Brain microvascular endothelial cell (primary cell): ENCODE data around the gene NLRP9.
A peak's percentile ranks its signal among the peaks of the same experiment; 100 is the strongest.

ENCODE experiments used
- DNase-seq: peaks from one replicate; pipeline ENCODE4 v3.0.0-alpha.2; 2020
- H3K27ac ChIP-seq: fragments of 250-450 bp; sonication (Bioruptor Pico); 2 replicates; pipeline ENCODE4 v1.5.1; 2020; ENCODE audit warnings: mild to moderate bottlenecking, moderate library complexity
- H3K27me3 ChIP-seq: fragments of 250-450 bp; sonication (Bioruptor Pico); replicated peaks from 2 replicates; pipeline ENCODE4 v1.5.1; 2020; ENCODE audit warnings: mild to moderate bottlenecking
- H3K36me3 ChIP-seq: fragments of 250-450 bp; sonication (Bioruptor Pico); replicated peaks from 2 replicates; pipeline ENCODE4 v1.5.1; 2020; ENCODE audit warnings: mild to moderate bottlenecking
- H3K4me3 ChIP-seq: 2 replicates; pipeline ENCODE4 v1.5.1; 2011; ENCODE audit warnings: low read depth, mild to moderate bottlenecking, control low read depth, low read length, moderate library complexity
- in situ Hi-C: cut with HindIII; loops from 2 replicates; pipeline ENCODE4 v1.10.0; 2017; ENCODE audit warnings: low sequenced_read_pairs, low pct_ligation_motif_present
- TF ChIP-seq, protein P1 (sequence below): IDR thresholded peaks from 2 replicates; pipeline ENCODE4 v1.5.1; 2011; ENCODE audit warnings: low read depth, mild to moderate bottlenecking, moderate library complexity, low read length, control low read depth, inconsistent platforms; ENCODE audit errors: missing control alignments

The NLRP9 gene

DNA sequence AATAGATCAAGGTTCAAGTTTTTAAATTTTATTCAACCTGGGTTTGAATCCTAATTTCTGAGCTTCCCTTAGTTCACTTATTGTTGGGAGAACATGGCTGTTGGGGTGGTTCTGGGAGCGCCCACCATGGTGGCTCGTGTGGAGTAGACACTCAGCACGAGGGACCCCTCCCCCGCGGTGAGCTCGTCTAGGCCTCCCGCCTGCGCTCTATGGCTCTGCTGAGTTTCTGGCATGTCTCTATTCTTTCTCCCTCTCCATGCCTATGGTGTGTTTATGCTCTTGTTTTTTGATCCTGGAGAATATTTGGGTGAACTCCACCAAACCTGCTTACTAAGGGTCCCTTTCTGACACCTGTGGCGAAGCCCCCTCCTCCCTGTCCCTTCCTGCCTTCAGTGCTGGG is 64.7 kb downstream of the NLRP9 start:
- Histone ChIP-seq H3K36me3 (peaks cover 38% of the 10 kb centered on the region), H3K4me3 (no peak overlapping the region), H3K27ac (no peak overlapping the region), H3K27me3 (no peaks in the 10 kb centered on the region)
- TF ChIP-seq, protein P1, sequence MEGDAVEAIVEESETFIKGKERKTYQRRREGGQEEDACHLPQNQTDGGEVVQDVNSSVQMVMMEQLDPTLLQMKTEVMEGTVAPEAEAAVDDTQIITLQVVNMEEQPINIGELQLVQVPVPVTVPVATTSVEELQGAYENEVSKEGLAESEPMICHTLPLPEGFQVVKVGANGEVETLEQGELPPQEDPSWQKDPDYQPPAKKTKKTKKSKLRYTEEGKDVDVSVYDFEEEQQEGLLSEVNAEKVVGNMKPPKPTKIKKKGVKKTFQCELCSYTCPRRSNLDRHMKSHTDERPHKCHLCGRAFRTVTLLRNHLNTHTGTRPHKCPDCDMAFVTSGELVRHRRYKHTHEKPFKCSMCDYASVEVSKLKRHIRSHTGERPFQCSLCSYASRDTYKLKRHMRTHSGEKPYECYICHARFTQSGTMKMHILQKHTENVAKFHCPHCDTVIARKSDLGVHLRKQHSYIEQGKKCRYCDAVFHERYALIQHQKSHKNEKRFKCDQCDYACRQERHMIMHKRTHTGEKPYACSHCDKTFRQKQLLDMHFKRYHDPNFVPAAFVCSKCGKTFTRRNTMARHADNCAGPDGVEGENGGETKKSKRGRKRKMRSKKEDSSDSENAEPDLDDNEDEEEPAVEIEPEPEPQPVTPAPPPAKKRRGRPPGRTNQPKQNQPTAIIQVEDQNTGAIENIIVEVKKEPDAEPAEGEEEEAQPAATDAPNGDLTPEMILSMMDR: no peak
- in situ Hi-C loops: no loop called here
- no peak for DNase-seq

DNA sequence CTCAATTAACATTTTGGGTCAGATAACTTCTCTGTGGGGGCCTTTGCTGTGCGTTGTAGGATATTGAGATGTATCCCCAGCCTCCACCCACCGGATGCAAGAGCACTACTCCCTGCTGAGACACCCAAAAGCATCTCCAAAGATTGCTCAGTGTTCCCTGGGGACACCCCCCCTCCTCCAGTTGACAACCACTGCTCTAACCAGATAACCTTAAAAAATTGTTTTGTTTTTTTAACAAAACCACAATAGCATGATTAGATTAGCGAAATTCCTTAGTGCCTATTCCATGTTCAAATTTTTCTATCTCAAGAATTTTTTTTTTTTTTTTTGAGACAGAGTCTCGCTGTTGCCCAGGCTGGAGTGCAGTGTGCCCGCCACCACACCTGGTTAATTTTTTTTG is 65.8 kb downstream of the NLRP9 start:
- Histone ChIP-seq H3K4me3 (no peak overlapping the region), H3K27ac (no peak overlapping the region), H3K27me3 (no peaks in the 10 kb centered on the region), H3K36me3 (peaks cover 43% of the 10 kb centered on the region)
- in situ Hi-C loops: no loop called here
- TF ChIP-seq, protein P1: no peak
- DNase-seq: peak; percentile 80

DNA sequence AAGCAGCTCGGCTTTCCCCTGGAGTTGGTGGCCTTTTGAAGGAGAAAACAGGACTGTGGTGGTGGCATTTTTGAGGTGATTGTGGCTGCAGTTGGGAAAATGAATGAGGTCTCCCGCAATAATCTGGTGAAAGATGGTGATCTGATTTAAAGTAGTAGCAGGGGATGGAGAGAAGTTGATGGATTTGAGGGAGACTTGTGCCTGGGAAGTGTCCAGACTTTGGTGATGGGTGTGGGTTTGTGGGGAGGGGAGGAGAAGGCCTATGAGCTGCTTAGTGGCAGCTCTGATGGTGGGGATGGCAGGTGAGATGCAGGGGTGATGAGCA is 67.2 kb downstream of the NLRP9 start:
- H3K27ac ChIP-seq: no peak overlapping the region
- H3K4me3 ChIP-seq: no peak overlapping the region
- in situ Hi-C loops: no loop called here
- TF ChIP-seq, protein P1: no peak
- peaks cover 51% of the 10 kb centered on the region for H3K36me3 ChIP-seq
- DNase-seq: no peak
- H3K27me3 ChIP-seq: no peaks in the 10 kb centered on the region

DNA sequence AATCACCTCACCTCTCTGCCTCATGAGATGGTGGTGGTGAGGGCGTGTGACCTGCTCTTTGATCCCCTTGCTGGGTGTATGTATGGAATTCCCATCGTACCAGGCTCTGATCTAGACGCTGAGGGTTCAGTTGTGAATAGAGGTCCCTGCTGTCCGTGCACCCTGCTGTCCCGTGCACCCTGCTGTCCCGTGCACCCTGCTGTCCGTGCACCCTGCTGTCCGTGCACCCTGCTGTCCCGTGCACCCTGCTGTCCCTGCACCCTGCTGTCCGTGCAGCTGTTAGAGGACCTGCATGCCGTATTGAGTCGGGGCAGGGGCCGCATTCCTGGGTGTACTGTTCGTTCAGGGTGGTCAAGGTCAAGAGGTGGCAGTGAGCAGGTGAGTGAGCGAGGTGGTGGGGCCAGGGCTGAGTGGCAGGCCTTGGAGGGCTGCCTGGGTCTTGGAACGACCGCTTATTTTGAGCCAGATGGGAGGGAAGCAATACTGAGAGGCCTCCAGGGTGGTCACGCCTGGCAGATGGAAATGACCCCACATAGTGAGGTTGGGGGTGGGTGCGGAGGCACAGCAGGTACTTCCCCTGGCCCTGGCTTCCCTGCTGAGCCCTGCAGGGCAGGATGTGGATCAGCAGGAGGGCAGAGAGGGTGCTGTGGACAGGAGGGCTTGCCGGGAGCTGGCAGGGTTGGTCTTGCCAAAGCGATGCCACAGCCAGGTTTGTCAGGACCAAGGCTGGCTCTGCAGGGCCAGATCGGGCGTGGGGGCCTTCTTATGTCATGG is 67.7 kb downstream of the NLRP9 start:
- in situ Hi-C loops: no loop called here
- TF ChIP-seq, protein P1: no peak
- no peak for DNase-seq
- Histone ChIP-seq H3K36me3 (peaks cover 56% of the 10 kb centered on the region), H3K27ac (no peak overlapping the region), H3K27me3 (no peaks in the 10 kb centered on the region), H3K4me3 (no peak overlapping the region)

DNA sequence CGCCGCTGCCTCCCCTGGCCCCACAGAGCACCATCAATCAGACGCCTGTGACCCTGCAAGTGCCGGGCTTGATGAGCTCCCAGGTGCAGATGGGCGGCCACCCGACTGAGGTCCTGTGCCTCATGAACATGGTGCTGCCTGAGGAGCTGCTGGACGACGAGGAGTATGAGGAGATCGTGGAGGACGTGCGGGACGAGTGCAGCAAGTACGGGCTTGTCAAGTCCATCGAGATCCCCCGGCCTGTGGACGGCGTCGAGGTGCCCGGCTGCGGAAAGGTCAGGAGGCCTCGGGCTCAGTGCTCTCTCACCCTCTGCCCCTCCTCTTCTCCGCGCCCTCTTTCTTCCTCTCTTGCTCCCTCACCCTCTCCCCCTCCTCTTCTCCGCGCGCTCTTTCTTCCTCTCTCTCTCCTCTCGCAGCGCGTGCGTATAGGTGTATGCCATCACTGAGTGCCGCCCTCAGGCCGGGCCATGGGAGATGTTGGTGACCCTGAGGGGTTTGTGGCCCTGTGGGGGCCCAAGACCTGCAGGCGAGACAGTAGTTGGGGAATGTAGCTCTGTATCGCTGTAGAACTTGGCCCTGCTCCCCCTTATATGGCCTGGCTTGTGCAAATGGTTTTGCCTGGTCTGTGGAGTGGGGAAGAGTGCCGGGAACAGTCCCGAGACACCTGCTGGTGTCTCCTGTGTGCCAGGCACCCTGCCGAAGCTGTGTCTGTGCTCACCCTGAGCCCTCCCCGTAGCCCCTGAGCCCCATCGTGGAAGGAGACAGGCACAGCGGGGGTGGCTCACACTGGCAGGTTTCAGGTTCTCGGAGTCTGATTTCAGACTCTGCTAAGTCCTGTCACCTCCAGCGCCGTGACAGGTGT is 68.6 kb downstream of the NLRP9 start:
- Histone ChIP-seq H3K4me3 (no peak overlapping the region), H3K27me3 (no peaks in the 10 kb centered on the region), H3K27ac (no peak overlapping the region), H3K36me3 (peaks cover 61% of the 10 kb centered on the region)
- no peak for DNase-seq
- TF ChIP-seq, protein P1: no peak
- in situ Hi-C loops: no loop called here
